K562 (cell line): Measurements from ENCODE around the gene OMA1. TPM values are rescaled to one million over a fixed set of nuclear protein-coding genes. Genes with fewer than 3 reads are reported as not detected.

Experiments
- ADNP ChIP-seq: fragments of 200-800 bp; sonication (Bioruptor generic); IDR thresholded peaks from 2 replicates; pipeline ENCODE4 v1.6.1; 2016; ENCODE audit warnings: missing genetic modification characterization, missing compliant biosample characterization
- CBFB ChIP-seq: sonication (generic); formaldehyde crosslinking; IDR thresholded peaks from 2 replicates; pipeline ENCODE4 v1.4.0; 2020; ENCODE audit warnings: mild to moderate bottlenecking, missing genetic modification reagents
- FIP1L1 ChIP-seq: fragments of 200-400 bp; formaldehyde crosslinking; IDR thresholded peaks from 2 replicates; pipeline ENCODE4 v1.6.1; 2018; ENCODE audit warnings: mild to moderate bottlenecking, low read depth, low read length; ENCODE audit not compliant: poor library complexity, severe bottlenecking
- KDM5B ChIP-seq: fragments of 200-600 bp; sonication (generic); IDR thresholded peaks from 2 replicates; pipeline ENCODE4 v1.6.1; 2012; ENCODE audit warnings: low read depth, mild to moderate bottlenecking, moderate library complexity, low read length, control low read depth, inconsistent platforms; ENCODE audit not compliant: insufficient replicate concordance
- KLF1 ChIP-seq: fragments of 450-650 bp; IDR thresholded peaks from 2 replicates; pipeline ENCODE4 v1.6.1; 2016; ENCODE audit warnings: missing genetic modification characterization, missing compliant biosample characterization
- KLF13 ChIP-seq: fragments of 450-650 bp; IDR thresholded peaks from 2 replicates; pipeline ENCODE4 v1.6.1; 2016; ENCODE audit warnings: missing genetic modification characterization, low read depth, mild to moderate bottlenecking, missing compliant biosample characterization, moderate library complexity, borderline replicate concordance
- MAFF ChIP-seq: IDR thresholded peaks from 2 replicates; pipeline ENCODE4 v1.6.1; 2012; ENCODE audit warnings: low read length, improper control_type of control experiment
- MCM2 ChIP-seq: fragments of 450-650 bp; IDR thresholded peaks from 2 replicates; pipeline ENCODE4 v1.6.1; 2017; ENCODE audit warnings: low read depth, mild to moderate bottlenecking
- MTA1 ChIP-seq: fragments of 450-650 bp; IDR thresholded peaks from 2 replicates; pipeline ENCODE4 v1.6.1; 2017; ENCODE audit warnings: borderline replicate concordance
- SUPT5H ChIP-seq: fragments of 450-650 bp; IDR thresholded peaks from 2 replicates; pipeline ENCODE4 v1.6.1; 2016
- ZNF12 ChIP-seq: sonication (generic); formaldehyde crosslinking; IDR thresholded peaks from 2 replicates; pipeline ENCODE4 v1.4.0; 2020; ENCODE audit warnings: mild to moderate bottlenecking, missing genetic modification reagents
- ZNF212 ChIP-seq: fragments of 450-650 bp; formaldehyde crosslinking; IDR thresholded peaks from 2 replicates; pipeline ENCODE4 v1.4.0; 2020; ENCODE audit warnings: mild to moderate bottlenecking
- polyA plus RNA-seq, 8 experiments: library from polyadenylated mRNA; depleted of rRNA in 4 of 8; stranded (reverse) in 5 of 8; unstranded in 3 of 8; fragments of >200 nt; fragmentation: Nextera tagmentation in 2 of 8; fragmentation: Illumina TruSeq in 1 of 8; extraction: Ambion mirVana in 2 of 8; extraction: Trizol in 1 of 8; gene quantifications; 2 replicates each; pipeline versions ENCODE4 v1.2.1 to v1.2.3, GENCODE V29; 2011 to 2014; ENCODE audit warnings: inconsistent platforms in 1 of 8, missing spikeins in 1 of 8
- total RNA-seq, 7 experiments: library from RNA; depleted of rRNA in 6 of 7; stranded (reverse); fragments of >200 nt in 6 of 7; fragmentation: Illumina TruSeq in 2 of 7; extraction: Trizol in 2 of 7; gene quantifications; 2 replicates each; pipeline versions ENCODE4 v1.2.1 to v1.2.3, GENCODE V29; 2011 to 2021; ENCODE audit warnings: low replicate concordance in 1 of 7
- TF ChIP-seq, protein P1 (sequence below): fragments of 450-650 bp; formaldehyde crosslinking; IDR thresholded peaks from 2 replicates; pipeline ENCODE4 v1.4.0; 2020; ENCODE audit warnings: mild to moderate bottlenecking, moderate library complexity
- TF ChIP-seq, protein P2 (sequence below): sonication (generic); formaldehyde crosslinking; IDR thresholded peaks from 2 replicates; pipeline ENCODE4 v1.8.0; 2022; ENCODE audit warnings: missing genetic modification reagents, mild to moderate bottlenecking, borderline replicate concordance
- TF ChIP-seq, protein P3 (sequence below): fragments of 250-450 bp; sonication (Bioruptor Pico); IDR thresholded peaks from 2 replicates; pipeline ENCODE4 v1.5.0; 2021
- TF ChIP-seq, protein P4 (sequence below): sonication (generic); formaldehyde crosslinking; IDR thresholded peaks from 2 replicates; pipeline ENCODE4 v1.8.1; 2023; ENCODE audit warnings: mild to moderate bottlenecking, missing genetic modification reagents, moderate library complexity
- TF ChIP-seq, protein P5 (sequence below): sonication (generic); formaldehyde crosslinking; IDR thresholded peaks from 2 replicates; pipeline ENCODE4 v1.4.0; 2020; ENCODE audit warnings: mild to moderate bottlenecking, missing genetic modification reagents
- TF ChIP-seq, protein P6 (sequence below): sonication (generic); formaldehyde crosslinking; IDR thresholded peaks from 2 replicates; pipeline ENCODE4 v1.5.0; 2020; ENCODE audit warnings: missing genetic modification reagents

The OMA1 gene
- total and polyA plus RNA-seq, 9 of the 15 experiments (the other 6 are each of a cell fraction or from before 2014, with no cell fraction given) = 16.6 to 51.5 (median 33.5) TPM

DNA sequence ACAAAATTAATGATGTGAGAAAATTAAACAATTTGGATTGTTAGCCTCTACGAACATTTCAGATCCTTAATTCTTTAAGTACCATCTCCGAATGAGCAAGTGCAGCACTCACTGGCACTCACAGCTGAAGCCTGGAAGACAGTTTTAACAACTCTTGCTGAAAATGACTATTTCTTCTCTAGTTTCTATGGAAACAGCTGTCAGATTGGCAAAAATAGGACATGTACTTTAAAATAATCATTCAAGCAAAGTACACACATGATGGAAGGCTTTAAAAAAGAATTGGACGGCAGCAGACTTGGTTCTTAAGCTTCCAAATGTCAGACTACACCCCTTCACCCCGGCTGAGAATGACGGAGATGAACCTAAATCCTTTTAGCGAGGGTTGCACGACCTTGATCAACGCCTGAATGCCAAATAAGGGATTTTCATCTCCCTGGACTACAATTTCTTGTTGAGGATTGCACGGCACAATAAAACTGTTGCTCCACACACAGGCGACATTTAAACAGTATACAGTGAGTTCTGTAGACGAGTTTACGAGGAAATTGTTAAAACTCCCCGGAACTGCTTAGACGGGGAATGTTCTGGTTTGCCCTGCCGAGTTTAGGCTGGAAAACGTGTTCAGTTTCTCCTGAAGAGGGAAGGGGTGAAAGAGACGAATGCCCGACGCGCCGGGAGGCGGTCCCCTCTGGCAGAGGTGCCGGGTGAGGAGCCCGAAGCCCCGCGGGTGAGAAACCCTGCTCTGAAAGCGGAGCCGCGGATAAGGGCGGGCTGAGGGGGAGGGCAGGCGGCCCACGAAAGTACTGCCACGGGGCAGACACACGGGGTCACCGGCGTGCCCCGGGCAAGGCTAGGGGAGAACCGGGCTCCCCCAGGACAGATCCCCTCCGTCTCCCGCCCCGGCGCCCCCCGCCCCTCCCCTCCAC, 671 bp downstream of the OMA1 start (continued):
- TF ChIP-seq KDM5B (peak; percentile 59), KLF1 (tag) (no peak), CBFB (CRISPR knock-in tag) (no peak), ZNF12 (CRISPR knock-in tag) (no peak), MAFF (no peak), ZNF212 (no peak), FIP1L1 (no peak), ADNP (tag) (no peak), MCM2 (no peak), MTA1 (no peak), SUPT5H (no peak), KLF13 (tag) (no peak)
- TF ChIP-seq, protein P1, sequence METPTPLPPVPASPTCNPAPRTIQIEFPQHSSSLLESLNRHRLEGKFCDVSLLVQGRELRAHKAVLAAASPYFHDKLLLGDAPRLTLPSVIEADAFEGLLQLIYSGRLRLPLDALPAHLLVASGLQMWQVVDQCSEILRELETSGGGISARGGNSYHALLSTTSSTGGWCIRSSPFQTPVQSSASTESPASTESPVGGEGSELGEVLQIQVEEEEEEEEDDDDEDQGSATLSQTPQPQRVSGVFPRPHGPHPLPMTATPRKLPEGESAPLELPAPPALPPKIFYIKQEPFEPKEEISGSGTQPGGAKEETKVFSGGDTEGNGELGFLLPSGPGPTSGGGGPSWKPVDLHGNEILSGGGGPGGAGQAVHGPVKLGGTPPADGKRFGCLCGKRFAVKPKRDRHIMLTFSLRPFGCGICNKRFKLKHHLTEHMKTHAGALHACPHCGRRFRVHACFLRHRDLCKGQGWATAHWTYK (CRISPR knock-in tag) = peak; percentile 42; the same call in 1 of the 2 replicates
- TF ChIP-seq, protein P2, sequence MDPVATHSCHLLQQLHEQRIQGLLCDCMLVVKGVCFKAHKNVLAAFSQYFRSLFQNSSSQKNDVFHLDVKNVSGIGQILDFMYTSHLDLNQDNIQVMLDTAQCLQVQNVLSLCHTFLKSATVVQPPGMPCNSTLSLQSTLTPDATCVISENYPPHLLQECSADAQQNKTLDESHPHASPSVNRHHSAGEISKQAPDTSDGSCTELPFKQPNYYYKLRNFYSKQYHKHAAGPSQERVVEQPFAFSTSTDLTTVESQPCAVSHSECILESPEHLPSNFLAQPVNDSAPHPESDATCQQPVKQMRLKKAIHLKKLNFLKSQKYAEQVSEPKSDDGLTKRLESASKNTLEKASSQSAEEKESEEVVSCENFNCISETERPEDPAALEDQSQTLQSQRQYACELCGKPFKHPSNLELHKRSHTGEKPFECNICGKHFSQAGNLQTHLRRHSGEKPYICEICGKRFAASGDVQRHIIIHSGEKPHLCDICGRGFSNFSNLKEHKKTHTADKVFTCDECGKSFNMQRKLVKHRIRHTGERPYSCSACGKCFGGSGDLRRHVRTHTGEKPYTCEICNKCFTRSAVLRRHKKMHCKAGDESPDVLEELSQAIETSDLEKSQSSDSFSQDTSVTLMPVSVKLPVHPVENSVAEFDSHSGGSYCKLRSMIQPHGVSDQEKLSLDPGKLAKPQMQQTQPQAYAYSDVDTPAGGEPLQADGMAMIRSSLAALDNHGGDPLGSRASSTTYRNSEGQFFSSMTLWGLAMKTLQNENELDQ = no peak
- TF ChIP-seq, protein P3, sequence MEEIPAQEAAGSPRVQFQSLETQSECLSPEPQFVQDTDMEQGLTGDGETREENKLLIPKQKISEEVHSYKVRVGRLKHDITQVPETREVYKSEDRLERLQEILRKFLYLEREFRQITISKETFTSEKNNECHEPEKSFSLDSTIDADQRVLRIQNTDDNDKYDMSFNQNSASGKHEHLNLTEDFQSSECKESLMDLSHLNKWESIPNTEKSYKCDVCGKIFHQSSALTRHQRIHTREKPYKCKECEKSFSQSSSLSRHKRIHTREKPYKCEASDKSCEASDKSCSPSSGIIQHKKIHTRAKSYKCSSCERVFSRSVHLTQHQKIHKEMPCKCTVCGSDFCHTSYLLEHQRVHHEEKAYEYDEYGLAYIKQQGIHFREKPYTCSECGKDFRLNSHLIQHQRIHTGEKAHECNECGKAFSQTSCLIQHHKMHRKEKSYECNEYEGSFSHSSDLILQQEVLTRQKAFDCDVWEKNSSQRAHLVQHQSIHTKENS = no peak
- TF ChIP-seq, protein P4, sequence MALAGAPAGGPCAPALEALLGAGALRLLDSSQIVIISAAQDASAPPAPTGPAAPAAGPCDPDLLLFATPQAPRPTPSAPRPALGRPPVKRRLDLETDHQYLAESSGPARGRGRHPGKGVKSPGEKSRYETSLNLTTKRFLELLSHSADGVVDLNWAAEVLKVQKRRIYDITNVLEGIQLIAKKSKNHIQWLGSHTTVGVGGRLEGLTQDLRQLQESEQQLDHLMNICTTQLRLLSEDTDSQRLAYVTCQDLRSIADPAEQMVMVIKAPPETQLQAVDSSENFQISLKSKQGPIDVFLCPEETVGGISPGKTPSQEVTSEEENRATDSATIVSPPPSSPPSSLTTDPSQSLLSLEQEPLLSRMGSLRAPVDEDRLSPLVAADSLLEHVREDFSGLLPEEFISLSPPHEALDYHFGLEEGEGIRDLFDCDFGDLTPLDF = no peak; the same call in 1 of the 2 replicates
- TF ChIP-seq, protein P5, sequence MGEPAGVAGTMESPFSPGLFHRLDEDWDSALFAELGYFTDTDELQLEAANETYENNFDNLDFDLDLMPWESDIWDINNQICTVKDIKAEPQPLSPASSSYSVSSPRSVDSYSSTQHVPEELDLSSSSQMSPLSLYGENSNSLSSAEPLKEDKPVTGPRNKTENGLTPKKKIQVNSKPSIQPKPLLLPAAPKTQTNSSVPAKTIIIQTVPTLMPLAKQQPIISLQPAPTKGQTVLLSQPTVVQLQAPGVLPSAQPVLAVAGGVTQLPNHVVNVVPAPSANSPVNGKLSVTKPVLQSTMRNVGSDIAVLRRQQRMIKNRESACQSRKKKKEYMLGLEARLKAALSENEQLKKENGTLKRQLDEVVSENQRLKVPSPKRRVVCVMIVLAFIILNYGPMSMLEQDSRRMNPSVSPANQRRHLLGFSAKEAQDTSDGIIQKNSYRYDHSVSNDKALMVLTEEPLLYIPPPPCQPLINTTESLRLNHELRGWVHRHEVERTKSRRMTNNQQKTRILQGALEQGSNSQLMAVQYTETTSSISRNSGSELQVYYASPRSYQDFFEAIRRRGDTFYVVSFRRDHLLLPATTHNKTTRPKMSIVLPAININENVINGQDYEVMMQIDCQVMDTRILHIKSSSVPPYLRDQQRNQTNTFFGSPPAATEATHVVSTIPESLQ = no peak
- TF ChIP-seq, protein P6, sequence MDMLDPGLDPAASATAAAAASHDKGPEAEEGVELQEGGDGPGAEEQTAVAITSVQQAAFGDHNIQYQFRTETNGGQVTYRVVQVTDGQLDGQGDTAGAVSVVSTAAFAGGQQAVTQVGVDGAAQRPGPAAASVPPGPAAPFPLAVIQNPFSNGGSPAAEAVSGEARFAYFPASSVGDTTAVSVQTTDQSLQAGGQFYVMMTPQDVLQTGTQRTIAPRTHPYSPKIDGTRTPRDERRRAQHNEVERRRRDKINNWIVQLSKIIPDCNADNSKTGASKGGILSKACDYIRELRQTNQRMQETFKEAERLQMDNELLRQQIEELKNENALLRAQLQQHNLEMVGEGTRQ (CRISPR knock-in tag) = 0 out of 2 replicates have a peak, but pooled peaks have one; percentile 11
